Left renal pelvis (tissue), 4 donors: ENCODE results near the gene FOS. TPM values are rescaled to one million over a fixed set of nuclear protein-coding genes. Genes with fewer than 3 reads are reported as not detected.
A peak's percentile ranks its signal among the peaks of the same experiment; 100 is the strongest.

ENCODE experiments used
- DNase-seq, 4 donors: peaks; one replicate each; pipeline ENCODE4 v3.0.0-alpha.2; 2013; ENCODE audit warnings: low read depth in 4 of 4, low spot score in 3 of 4
- polyA plus RNA-seq, 4 donors: library from polyadenylated mRNA; unstranded; fragments of 120-200 nt; gene quantifications; one replicate each; pipeline ENCODE4 v1.2.1, GENCODE V29; 2013; ENCODE audit not compliant: insufficient read length in 4 of 4

Gene FOS
- polyA plus RNA-seq, 4 donors, result 57.8 to 7,570 (median 105) TPM

DNA sequence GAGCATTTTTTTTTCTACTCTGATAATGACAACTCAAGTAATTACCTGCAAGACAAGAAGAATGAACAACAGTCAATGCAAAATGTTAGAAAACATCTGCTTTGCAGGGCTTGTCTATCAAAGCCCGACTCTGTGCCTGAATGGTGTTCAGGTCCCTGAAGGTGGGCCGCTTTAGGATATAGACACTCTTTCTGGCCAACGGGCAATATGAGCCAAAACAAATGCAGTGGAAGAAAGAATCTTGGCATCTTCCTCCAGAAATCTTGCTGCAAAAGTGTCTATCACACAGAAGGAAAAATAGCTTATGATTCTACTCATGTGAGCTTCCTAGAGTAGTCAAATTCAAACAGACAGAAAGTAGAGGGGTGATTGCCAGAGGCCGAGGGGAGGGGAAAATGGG lies 32.7 kb downstream of the FOS start:
- DNase-seq, result no peak

GRCh38 chr14:75312341-75312740 lies 33.7 kb downstream of the FOS start:
- DNase-seq, result no peak

GRCh38 chr14:75313294-75313693 lies 34.7 kb downstream of the FOS start:
- DNase-seq, result no peak

- peak in 1 of 4 donors; percentile 44 for DNase-seq
These were observed 36.5 kb downstream of the FOS start for GRCh38 chr14:75315144-75315543.

DNA sequence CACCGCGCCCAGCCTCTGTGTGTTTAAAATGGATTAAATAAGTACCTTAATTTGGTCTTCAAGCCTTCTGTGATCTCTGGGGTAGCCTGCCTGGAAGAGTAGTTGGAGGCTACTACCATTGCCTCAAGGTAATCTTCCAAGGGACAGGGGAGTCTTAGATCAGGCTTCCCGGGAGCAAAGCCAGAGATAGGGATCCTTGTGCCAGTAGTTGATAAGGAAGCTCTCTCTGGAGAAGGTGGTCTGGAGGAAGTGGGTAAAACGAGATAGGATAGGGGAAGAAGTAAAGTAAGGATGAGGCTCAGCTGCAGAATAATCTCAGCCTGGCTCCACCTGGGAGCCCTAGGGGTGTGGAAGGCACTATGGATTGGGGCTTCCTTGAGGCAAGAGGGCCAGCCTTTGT lies 38.5 kb downstream of the FOS start:
- no peak for DNase-seq

- DNase-seq, result no peak
These were observed 39.7 kb downstream of the FOS start for GRCh38 chr14:75318353-75318752.

DNA sequence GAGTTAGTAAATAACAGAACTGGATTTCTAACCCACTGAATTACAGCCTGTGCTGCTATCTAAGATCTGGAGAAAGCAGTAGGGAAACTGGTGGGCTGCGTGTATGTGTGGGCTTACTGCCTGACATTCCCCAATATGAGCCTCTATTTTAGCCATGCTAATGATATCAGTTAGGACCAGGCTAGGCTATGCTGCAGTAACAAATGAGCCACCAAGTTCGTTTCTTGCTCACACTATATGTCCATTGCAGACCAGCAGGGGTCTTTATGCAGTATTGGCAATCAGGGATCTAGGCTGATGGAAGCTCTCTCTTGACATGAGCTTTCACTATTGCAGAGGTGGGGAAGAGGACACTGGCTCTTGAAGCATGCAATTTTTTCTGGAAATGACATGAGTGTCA lies 40.4 kb downstream of the FOS start:
- DNase-seq, result no peak

DNA sequence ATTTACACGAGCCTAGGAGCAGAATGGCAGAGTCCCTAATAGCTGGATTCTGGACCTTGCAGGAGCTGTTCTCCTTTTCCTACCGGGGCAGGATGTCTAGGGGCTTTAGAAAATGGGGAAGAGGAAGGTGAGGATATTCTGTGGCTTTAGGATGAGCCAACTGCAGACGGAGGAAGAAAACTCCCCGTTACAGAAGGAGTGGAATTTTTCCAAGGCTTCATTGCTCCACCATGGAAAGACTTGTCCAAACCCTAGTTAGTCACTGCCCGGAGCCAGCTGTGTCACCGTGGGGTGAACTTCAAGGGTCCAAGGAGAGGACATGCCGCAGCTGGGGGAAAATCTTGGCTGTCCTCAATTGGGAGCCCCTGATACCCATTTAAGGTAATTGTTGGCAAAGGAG lies 41.6 kb downstream of the FOS start:
- no peak for DNase-seq

DNA sequence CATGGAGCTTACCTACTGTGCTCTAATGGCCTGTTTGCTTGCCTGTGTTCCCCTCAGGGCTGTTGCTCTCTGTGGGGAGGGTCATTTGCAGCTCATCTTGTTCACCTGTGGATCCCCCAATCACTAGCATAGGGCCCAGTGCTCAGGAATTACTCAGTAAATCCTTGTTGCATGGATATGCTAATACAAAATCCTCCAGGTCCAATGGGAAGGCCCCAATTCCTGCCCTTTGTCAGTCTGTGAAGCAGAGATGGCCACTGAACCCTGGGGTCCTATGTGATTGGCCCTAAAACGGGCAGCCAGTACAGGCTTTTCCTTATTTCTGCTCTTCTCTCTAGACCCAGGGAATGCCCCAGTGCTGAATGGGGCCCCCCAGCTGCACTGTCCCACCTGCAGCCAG lies 44.1 kb downstream of the FOS start:
- no peak for DNase-seq

DNA sequence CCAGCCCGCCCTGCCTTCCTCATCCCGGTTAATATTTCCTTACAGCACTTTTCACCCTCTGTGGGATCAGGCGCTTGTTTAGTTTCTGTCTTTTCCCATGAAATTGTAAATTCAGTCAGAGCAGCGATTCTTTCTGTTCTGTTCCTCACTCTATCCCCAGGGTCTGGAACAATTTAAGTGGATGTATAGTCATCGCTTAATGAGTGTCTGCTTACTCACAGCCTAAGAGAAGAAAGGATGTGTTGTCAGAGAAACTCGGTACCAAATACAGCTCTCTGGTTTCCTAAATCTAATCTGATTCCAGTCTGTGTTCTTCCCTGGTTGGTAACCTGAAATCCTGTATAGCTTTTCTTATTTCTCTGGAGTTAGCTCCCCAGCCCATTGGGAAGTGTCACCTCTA lies 44.9 kb downstream of the FOS start:
- no peak for DNase-seq

- DNase-seq, result no peak
These were observed 50.0 kb downstream of the FOS start for GRCh38 chr14:75328558-75329155.

DNA sequence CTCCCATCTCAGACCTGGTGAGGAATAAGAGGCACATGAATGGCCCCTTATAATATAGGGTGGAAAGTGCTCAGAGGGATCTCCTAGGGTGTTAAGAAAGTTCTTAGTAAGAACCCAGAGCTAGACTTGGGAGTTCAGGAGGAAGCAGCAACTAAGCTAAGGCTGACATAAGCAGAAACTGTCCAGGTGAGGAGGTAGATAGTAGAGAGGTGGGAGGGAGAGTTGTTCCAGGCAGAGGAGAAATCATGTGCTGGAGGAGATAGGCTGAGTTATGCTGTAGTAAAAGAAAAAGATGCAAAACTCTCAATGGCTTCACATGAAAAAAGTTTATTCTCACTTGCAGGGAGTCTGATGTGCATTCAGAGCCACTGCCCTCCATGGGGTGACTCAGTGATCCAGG lies 50.7 kb downstream of the FOS start:
- no peak for DNase-seq

DNA sequence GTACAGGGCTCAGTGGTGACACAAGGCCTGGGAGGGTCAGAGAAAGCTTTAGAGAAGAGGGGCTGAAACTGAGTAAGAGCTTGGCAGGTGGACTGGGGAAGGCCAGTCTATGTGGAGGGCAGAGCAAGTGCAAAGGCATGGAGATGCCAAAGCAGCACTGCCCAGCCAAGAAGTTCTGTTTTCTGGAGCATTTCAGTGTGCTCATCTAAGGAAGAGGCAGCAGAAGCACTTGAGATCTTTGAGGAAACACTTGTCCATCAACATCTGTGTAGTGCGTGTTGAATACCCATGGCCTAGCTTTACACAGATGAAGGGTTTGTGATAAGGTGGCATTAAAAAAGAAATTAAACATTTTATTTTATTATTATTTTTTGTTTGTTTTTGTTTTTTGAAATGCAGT lies 52.8 kb downstream of the FOS start:
- DNase-seq, result no peak

Other genes starting within 250 kb of the FOS start
- gene MLH3, start 227.4 kb upstream of the FOS start, polyA plus RNA-seq, result 10 to 100 TPM; 27.8 to 46.1 (median 37.1) TPM
- 10 to 100 TPM; 25.5 to 52.6 (median 33.8) TPM for gene ACYP1, start 214.8 kb upstream of the FOS start, polyA plus RNA-seq
- 1 to 10 TPM; 1.7 to 9.5 (median 8.3) TPM for gene ZC2HC1C, start 209.2 kb upstream of the FOS start, polyA plus RNA-seq
- 100 to 1,000 TPM; 117 to 141 (median 122) TPM for gene NEK9, start 151.8 kb upstream of the FOS start, polyA plus RNA-seq
- gene TMED10, start 102.2 kb upstream of the FOS start, polyA plus RNA-seq, result 100 to 1,000 TPM; 232 to 293 (median 275) TPM
- gene JDP2, start 149.2 kb downstream of the FOS start, polyA plus RNA-seq, result 10 to 100 TPM; 21.1 to 84.5 (median 24.1) TPM
- 1 to 10 TPM in 2 of 4 donors, under 1 TPM in 2; 0.49 to 1.3 (median 0.98) TPM for gene BATF, start 243.6 kb downstream of the FOS start, polyA plus RNA-seq